ENCODE measurements around the gene ADGRD2.

GRCh38 chr9:124511891-124512805 lies 61.9 kb downstream of the ADGRD2 start:
- TF ChIP-seq CTCF (optimal IDR thresholded peaks at IDR 0.05 in 1 of 3, IDR thresholded peaks at IDR 0.05 in 1 of 3, conservative IDR thresholded peaks at IDR 0.05 in 1 of 3; ENCODE audit: extremely low read depth in 1 of 3, insufficient read depth in 2 of 3, low read length in 3 of 3) (no peak), EZH2 (IDR thresholded peaks at IDR 0.05; ENCODE audit: low read length) (no peak)

All from keratinocyte (primary cell).